Activated CD4-positive, CD25-positive, alpha-beta regulatory T cell treated with anti-CD3 and anti-CD28 coated beads, Interleukin-2, amount 50 U/mL, for 24 hours (primary cell): Measurements from ENCODE around the gene TRIM45.

Experiments used
- ATAC-seq, 2 donors: fragments of 150-1000 bp; cut with Tn5 transposase; one replicate each; pipeline ENCODE4 v1.10.0; 2021; ENCODE audit warnings: mild to moderate bottlenecking in 1 of 2, moderate library complexity in 1 of 2

The TRIM45 gene

DNA sequence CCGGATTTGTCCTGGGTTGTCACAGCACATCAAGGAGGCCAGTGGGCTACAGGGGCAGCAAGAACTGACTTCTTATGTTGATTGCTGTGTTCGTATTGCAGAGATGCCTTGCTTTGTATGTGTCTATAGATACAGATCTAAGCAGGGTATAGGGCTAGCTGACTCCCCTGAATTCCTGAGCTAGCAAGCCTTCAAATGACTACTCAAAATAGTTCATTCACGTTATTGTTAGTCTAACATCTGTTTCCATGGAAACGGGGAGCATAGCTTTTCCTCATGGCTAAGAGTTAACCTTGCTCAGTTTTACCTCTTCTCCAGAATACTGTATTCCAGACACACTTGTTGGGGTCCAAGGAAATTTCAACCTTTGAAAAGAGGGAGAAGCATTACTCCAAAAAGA, 24.1 kb downstream of the TRIM45 start:
- ATAC-seq = no peak

DNA sequence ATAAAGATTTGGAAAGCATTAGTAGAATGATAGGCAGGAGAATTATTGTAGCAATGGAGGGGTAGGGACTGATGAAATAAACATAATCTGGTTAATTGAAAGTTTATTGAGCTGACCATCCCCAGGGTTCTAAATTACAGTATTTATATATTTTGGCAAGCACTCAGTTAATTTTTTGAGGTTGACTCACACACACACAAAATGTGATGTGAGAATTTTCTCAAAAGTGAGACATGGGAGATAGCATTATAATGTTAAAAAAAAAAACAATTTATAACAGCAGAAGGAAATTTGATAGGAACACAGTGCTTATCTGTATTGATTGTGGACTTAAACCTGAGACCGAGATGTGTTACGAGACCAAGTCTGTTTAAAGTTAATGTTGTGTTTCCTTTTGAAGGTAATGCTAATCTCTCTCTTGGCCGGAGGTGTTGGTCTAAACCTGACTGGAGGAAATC, 24.6 kb downstream of the TRIM45 start:
- no peak for ATAC-seq

DNA sequence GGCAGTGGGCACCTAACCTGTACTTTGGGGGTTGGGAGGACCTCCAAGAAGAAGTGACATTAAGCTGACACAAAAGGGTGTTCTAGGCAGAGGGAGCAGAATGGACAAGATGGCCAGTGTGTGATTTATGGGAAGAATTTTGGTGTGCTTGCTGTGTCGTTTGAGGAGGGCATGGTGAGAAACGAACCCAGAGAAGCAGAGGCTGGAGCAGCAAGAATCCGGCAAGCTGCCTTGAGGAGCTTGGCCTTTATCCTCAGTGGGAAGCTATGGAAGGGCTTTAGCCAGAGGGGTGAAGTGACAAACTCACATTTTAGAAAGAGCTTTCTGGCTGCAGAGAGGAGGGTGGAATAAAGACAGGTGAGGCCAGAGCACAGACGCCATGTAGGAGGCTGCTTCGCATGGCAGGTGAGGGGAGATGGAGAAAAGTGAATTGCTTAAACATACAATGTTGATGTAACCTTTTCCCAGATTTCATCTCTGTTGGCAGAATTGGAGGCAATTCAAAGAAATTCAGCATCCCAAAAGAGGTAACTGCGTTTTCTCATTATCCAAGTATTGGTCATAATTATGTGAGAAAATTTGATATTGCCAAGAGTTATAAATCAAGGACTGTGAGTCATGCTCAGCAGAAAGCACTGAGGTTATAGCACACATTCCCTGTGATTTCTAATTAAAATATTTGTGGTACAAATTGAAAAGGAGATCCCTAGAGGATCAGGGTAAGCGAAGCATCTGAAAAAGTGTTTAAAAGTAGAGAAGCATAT, 26.5 kb downstream of the TRIM45 start:
- no peak for ATAC-seq

DNA sequence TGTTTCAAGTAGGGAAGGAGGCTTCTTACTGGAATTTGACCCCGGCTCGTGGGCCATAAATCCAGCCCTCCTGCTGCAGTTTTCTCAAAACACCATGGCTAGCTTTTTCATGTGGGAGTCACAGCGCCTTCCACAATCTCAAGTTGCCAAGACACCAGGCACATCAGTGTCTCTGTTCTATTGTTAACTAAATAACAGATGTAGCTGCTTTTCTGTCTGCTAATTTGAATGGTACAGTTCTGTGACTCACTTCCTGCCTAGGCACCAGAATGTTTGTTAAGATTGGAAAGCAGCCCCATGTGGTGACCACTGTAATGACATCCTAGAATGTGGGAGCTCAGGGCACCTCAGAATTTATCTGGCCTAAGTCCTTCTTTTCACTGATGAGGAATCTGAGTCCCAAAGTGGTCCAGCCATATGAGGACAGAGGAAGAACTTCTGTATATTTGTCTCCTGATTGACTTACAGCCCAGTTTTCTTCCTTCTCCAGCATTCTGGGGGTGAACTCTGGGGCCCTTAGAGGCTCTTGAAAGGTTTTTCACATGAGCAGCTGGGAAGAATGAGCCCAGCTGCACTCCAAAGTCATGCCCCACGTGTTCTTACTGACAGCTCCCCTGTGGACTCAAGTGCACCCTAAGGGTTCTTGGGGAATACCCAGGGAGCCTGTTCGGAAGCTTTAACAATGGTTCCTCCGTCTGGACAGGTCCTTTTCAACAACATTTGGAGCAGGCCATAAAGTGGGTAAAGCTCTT, 27.5 kb downstream of the TRIM45 start:
- ATAC-seq = peak; percentile 68 to 78

DNA sequence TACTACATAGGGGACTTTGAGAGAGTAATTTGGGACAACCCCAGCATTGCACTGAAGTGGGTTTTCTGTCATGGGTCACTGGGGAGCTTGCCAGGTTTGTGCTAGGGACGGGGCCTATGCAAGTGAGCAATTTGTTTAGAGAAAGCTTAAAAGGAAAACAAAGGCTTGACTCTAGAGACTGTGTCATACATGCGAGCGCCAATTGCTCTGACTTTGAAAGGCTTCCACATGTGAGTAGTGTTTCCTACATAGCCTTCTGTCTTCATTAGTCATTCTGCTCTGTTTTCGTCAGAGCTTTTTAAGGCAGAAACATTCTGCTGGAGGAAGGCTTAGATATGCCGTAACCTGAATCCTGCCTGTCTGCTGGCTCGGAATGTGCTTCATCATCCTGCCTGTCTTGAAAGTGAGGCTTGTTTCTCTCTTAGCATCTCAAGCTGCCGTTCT, 28.4 kb downstream of the TRIM45 start:
- ATAC-seq = peak; percentile 89 to 95

DNA sequence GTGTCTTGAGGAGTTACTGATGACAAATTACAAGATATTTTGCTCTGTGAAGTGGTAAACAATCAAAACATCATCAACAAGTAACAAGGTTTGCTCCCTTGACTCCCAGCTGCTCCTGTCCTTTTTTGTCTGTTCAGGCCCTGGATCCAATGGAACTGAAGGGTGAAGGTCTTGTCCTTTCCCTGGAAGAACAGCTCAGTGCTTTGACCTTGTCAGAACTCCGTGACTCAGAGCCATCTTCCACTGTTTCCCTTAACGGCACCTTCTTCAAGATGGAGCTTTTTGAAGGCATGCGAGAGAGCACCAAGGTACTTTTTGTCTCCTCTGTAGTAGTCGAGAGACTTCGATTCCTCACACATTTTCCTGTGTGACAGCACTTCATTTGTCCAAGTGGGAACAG, 29.0 kb downstream of the TRIM45 start:
- no peak for ATAC-seq

DNA sequence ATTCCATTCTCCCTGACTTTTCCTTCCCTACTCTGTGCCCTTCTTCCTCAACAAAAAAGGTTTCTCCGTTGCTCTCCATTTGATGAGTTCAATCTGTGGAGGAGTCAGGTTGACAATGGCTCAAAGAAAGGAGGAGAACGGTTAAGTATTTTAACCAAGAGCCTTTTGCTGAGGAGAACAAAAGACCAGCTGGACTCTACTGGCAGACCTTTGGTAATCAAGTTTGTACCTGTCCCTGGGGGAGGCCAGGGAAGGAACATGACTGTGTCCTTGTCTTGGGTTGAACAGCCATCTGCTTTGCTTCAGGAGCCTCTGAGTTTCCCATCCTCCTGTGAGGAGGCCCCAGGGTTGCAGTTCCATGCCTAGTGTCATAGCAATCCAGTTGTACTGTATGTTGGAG, 31.6 kb downstream of the TRIM45 start:
- no peak for ATAC-seq

DNA sequence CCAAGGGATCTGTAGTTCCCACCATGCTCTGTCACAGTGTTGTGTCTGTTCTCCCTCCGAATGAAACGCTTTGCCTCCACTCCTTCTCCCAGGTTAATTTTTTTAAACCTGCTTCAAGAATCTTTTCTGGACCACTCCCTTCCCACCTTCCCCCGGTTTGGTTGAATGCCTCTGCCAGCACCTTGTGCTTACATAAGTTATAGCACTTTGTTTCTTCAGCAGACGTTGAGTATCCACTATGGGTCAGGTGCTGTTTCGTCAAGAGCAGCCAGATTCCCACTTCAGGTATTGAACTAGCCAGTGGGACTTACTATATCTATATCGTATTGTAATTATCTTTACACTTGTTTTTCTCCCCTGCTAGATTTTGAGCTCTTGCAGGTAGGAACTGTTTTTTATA, 33.9 kb downstream of the TRIM45 start:
- no peak for ATAC-seq

DNA sequence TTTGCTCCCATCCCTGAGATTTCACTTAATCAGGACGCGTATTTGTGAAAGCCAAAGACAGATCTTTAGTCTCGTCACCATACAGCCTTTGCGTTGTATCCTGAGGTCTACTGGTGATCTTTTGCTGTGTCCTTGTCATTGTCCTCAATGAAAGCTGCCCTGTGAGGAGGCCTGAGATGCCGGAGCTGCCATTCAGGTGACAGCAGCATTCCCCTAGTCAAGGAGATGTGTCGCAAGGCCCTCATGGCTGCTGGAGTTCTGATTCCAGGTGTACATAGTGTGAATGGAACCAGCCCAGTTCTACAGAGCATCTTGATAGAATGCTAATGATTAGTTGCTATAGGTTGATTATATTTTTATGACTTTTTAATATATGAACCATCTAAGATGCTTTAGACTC, 37.3 kb downstream of the TRIM45 start:
- no peak for ATAC-seq

DNA sequence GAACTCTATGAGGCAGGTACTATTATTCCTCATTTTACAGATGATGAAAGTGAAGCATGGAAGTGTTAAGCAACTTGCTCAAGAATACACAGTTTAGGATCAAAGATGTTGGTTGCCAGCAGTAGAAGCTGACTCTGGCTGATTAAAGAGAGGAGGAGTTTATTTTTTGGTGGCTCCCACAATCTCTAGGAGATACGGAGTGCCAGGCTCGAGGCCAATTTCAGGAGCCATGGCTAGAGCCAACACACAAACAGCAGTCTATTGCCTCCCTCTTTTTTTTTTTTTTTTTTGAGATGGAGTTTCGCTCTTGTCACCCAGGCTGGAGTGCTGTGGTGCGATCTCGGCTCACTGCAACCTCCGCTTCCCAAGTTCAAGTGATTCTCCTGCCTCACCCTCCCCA, 41.8 kb downstream of the TRIM45 start:
- no peak for ATAC-seq

DNA sequence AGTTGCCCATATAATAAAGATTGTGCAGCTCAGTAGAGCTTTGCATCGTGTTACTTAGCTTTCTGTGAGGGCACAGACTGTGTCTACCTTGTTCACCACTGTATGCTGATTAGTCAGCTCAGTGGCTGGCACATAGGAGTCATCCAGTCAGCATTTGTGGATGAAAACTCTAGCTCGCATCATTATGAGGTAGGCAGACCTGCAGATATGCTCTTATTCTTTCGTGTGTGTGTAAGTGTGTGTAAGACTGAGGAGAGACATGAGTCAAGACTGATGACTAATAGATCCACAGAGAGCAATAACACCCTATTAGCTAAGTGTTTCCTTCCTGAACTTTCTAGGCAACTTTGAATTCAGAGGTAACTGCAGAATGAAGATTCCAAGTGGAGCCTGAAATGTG, 44.3 kb downstream of the TRIM45 start:
- peak; percentile 98 for ATAC-seq

DNA sequence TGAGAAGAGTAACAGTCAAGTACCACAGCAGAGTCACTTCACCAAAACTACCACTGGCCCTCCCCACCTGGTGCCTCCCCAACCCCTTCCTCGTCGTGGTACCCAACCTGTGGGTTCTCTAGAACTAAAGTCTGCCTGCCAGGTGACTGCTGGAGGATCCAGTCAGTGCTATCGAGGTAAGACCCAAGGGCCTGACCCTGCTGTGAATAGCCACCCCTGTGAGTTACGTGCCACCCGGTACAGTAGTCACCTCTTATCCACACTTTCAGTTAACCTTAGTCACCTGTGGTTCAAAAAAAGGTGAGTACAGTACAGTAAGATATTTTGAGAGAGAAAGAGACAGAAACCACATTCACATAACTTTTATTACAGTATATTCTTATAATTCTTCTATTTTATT, 44.9 kb downstream of the TRIM45 start:
- ATAC-seq = peak; percentile 48 to 52

DNA sequence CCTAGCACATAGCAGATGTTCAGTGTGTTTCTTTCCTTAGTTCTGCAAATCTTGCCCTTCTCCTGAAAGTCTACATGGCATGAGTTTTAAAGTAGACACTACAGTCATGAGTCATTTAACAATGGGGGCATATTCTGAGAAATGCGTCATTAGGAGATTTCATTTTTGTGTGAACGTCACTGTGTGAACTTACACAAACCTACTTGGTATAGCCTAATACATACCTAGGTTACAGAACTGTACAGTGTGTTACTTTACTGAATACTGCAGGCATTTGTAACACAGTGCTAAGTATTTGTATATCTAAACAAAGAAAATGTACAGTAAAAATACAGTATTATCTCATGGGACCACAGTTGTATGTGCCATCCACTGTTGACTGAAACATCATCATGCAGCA, 51.4 kb downstream of the TRIM45 start:
- peak; percentile 89 to 95 for ATAC-seq

DNA sequence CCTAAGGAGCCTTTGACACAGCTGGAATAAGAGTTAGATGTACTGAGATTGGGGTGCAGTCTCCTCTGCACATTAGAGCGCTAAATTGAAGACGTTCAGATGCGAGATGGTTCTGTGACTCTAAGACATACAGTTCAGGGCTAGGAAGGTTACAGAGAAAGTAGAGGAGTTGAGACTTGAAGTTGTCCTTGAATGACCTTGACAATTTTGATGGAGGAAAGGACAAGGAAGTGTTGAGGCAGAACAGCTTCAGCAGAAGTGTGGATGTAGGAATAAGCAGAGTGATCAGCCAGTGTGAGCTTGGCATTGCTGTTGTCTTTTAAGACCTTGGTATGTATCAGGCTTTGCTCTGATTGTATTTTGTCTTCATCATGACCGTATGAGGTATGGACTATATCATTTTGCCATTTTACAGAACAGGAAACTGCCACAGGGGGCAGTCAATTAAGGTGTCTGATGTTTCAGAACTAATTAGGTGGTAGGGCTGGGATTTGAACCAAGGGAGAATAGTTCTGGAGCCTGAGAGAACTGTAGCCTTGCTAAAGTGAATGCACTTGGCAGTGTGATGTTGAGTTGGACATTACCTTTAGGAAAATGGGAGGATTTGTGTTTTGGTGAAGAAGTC, 52.2 kb downstream of the TRIM45 start:
- no peak for ATAC-seq

DNA sequence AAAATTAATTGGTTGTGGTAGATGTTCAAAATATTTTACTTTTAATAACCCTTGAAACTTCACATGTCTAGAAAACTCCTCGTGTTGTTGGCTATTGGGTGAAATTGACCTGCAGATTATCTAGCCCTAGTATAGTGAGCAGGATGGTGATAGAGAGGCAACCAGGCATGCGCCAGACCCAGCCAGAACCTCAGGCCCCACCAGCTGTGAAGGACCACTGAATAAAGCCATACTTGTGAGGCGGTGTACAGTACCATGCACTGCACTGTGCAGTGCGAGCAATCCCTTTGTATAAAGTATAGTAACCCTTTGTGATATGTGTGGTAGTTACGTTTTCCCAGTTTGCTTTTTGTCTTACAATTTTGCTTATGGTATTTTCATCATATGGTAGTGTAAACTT, 53.0 kb downstream of the TRIM45 start:
- ATAC-seq = no peak

DNA sequence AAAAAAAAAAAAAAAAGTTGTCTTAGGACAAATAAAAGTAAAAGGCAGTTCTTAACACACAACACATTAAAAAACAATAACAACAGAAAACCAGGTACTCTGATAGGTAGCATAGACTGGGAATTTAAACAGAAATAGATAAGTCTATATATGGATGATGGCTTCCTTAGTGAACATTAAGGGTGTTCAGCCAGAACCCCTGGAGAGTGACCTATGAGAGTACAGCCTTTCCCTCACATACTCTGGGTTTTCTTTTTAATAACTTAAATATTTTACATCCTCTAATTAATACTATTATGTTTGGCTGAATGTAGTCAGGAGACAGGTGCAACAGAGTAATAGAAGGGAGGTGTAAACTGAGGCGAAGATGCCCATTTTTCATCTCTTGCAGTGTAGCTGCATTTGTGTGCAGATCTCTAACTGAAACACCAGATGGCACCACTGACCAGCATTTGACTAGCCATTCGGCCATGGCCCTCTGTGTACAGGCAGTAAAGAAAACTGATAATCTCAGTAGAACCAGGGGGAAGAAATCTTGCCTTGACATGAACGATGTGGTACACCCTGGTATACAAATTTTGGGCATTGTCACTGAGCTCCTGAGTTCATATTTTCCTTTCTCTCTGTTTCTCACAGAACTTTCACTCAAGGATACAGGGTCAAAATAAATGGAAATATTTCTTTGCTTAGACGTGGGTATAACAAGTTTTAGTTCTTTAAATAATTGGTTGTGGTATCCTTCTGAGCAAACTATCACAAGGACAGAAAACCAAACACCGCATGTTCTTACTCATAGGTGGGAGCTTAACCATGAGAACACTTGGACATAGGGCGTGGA, 53.8 kb downstream of the TRIM45 start:
- ATAC-seq = peak; percentile 66 to 71

DNA sequence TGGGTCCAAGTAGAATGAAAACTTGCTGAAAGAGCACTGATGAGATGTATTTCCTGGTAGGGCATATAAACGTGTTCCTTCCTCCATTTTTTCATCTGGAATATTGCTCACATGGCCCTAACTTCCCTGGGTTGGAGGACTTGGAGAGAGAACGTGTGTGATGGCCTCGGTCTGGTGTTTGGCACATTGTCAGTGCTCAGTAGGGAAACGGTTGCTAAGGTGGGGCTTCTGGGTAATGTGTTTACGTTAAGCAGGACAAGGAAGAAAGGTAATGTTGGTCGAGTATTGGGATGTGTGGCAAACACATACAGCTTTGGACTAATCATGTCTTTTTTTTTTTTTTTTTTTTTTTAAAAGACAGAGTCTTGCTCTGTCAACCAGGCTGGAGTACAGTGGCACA, 55.2 kb downstream of the TRIM45 start:
- no peak for ATAC-seq

DNA sequence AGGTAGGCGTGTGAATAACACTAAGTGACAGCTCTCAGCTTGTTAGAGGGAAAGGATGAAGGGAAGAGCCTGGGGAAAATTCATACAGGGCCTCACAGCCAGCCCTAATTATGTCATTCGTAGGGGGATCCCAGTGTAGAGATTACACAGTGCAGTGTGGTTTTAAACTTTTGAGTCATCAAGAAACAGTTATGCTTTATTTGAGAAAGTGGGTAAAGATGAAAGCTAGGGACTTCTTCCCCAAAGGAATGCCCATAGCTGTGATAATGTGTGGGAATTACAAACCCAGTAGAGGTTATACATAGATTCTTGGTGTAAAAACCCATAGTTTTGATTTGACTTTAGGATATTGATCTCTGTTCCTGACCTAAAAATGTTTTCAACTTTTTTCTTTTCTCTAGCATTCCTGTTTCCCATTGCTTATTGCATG, 59.5 kb downstream of the TRIM45 start:
- ATAC-seq = peak; percentile 30 to 49
